ENCODE results near the gene AHCYL2.
A peak's percentile ranks its signal among the peaks of the same experiment; 100 is the strongest.

AHCYL2 gene

DNA sequence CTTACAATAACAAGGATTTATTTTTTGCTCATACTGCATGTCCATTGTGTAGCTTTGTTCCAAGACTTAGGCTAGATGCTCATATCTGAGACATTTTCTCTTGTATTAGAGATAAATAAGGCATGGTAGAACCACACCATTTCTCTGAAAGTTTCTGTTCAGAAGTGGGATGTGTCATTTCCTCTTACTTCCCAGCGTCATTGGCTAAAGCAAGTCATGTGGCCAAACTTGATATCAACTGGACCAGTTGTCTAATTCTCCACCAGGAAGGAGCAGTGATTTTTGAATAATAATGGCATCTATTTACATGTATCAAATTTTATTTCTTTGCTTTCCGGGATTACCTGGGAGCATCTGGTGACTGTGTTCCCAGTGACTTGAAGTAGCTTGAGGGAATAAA lies 38.3 kb downstream of the AHCYL2 start:
- TF ChIP-seq JUND (IDR thresholded peaks at IDR 0.05; ENCODE audit: low read depth) = no peak
- DNase-seq (ENCODE audit: low read depth in 1 of 2, low spot score in 1 of 2) = no peak
- in situ Hi-C loops (cut with HindIII; ENCODE audit: low pct_unique_long_range_greater_than_20kb, low sequenced_read_pairs) = no loop called here

DNA sequence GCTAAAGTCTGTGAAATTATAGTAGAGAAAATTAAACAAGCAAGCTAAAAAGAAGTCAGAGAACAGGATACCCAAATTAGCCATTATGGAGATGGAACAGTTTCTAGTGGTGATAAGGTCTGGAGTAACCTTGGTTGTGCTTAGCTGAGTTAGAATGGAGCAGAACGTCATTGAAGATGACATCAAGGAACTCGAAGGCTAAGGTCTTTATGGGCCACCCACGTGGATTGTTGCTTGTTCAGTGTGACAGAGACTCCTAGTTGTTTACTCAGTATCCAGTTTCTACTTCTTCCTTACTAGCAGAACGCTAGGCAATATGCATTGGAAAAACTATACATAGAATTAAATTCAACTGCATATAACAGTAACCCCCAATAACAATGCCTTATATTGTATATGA lies 39.7 kb downstream of the AHCYL2 start:
- peak in 1 of 2 experiments; percentile 48 for DNase-seq (ENCODE audit: low read depth in 1 of 2, low spot score in 1 of 2)
- in situ Hi-C loops (cut with HindIII; ENCODE audit: low pct_unique_long_range_greater_than_20kb, low sequenced_read_pairs) = no loop called here

DNA sequence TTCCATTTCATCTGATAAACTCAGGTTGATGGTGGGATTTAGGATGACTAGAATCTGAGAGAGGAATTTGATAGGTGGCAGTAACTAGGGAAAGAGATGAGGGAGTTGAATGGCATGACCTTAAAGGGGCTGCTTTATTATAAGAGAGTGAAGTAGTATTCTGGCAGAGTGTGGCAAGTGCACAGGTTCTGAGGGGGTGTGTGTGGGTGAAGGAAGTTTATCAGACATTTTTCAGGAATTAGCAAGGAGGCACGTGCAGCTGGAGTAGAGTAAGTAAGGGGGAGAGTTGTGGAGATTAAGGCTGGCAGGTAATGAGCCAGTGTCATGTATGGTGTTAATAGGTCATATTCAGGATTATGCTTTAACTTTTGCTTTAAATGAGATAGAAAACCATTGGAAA lies 40.5 kb downstream of the AHCYL2 start:
- in situ Hi-C loops (cut with HindIII; ENCODE audit: low pct_unique_long_range_greater_than_20kb, low sequenced_read_pairs) = no loop called here
- no peak for TF ChIP-seq JUND (IDR thresholded peaks at IDR 0.05; ENCODE audit: low read depth)
- no peak for DNase-seq (ENCODE audit: low read depth in 1 of 2, low spot score in 1 of 2)

More for the DNA sequence above, 39.7 kb downstream of the AHCYL2 start:
- no peak for TF ChIP-seq JUND (IDR thresholded peaks at IDR 0.05; ENCODE audit: low read depth)

DNA sequence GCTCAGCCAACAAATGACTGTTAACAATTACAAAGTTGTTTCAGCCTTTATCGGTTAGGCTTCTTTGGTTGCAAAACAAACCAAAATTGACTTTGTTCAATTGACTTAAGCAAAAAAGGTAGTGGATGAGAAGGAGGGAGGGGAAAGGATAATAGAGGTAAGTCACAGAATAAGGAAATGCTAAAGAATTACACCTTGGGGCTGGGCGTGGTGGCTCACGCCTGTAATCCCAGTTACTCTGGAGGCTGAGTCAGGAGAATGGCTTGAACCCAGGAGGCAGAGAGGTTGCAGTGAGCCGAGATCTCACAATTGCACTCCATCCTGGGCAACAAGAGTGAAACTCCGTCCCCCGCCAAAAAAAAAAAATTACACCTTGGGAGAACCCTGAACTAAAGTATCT lies 41.4 kb downstream of the AHCYL2 start:
- in situ Hi-C loops (cut with HindIII; ENCODE audit: low pct_unique_long_range_greater_than_20kb, low sequenced_read_pairs) = no loop called here
- TF ChIP-seq JUND (IDR thresholded peaks at IDR 0.05; ENCODE audit: low read depth) = no peak

DNA sequence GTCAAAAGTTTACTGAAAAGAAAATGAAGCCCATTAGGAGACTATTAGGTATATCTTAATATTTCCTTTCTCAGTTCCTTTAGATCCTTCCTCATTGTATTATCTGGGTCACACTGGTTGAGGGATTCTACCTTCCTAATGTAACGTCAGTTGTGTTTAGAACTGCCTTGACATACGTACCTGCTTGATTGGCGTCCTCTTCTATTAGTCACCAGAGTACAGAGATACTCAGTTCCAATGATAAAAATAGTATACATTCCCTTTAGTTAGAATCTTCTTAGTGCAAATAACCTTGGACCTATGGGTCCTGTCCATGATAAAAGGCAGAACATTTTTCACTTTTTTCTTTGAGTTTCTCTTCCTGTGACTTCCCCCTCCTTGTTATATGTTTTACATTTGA lies 45.2 kb downstream of the AHCYL2 start:
- TF ChIP-seq JUND (IDR thresholded peaks at IDR 0.05; ENCODE audit: low read depth) = no peak

More for the DNA sequence above, 41.4 kb downstream of the AHCYL2 start:
- DNase-seq (ENCODE audit: low read depth in 1 of 2, low spot score in 1 of 2) = no peak

DNA sequence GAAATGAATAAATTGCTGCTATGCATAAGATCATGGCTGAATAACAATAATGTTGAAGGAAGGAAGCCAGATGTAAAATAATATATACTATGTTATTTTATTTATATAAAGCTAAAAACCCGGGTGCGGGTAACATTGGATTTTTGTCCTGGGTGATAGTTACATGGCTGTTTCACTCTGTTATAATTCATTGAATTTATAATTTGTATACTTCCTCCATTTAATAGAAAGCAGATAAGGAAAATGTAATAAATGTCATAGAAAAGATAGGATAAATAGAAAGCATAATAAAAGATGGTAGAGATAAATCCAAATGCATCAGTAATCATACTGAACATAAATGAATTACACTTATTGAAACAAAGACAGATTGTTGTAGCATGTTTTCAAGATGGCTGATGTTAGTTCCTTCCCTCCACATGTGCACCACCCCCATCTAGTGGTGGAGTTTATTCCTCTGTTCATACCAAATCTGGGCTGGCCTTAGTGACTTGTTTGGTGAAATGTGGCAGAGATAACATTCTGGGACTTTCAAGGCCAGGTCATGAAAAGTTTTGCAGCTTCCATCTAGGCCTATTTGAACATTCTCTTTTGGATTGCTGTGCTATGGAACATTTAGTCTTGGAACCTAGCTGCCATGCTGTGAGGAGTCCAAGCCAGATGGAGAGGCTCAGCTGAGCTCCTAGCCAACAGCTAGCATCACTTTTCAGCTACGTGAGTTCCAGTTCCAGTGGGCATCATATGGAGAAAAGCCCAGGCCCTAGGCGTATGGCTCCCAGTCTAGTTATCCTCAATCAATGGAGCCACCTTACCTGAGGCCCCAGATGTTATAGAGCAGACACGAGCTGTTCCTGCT lies 46.9 kb downstream of the AHCYL2 start:
- in situ Hi-C loops (cut with HindIII; ENCODE audit: low pct_unique_long_range_greater_than_20kb, low sequenced_read_pairs) = no loop called here
- TF ChIP-seq JUND (IDR thresholded peaks at IDR 0.05; ENCODE audit: low read depth) = no peak
- DNase-seq (ENCODE audit: low read depth in 1 of 2, low spot score in 1 of 2) = peak in 1 of 2 experiments; percentile 64

More for the DNA sequence above, 45.2 kb downstream of the AHCYL2 start:
- in situ Hi-C loops (cut with HindIII; ENCODE audit: low pct_unique_long_range_greater_than_20kb, low sequenced_read_pairs) = no loop called here
- DNase-seq (ENCODE audit: low read depth in 1 of 2, low spot score in 1 of 2) = no peak

DNA sequence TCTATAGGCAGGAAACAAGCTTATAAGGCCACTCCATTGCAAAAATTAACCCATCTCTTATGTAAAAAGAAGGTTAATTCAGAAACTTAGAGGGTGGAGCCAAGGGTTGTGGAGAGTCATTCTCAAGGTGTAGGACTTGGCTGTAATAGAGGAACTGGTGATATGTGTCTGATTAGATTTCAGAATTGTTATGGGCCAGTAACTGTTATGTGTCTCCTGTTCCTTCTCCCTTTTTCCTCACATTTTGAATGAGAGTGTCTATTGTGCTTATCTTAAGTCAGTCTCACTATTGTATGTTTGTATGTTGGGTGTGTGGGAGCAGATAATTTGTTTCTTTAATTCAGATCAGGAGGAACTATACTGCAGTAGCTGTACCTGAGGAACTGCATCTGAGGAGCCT lies 49.1 kb downstream of the AHCYL2 start:
- no peak for TF ChIP-seq JUND (IDR thresholded peaks at IDR 0.05; ENCODE audit: low read depth)
- in situ Hi-C loops (cut with HindIII; ENCODE audit: low pct_unique_long_range_greater_than_20kb, low sequenced_read_pairs) = no loop called here
- no peak for DNase-seq (ENCODE audit: low read depth in 1 of 2, low spot score in 1 of 2)

DNA sequence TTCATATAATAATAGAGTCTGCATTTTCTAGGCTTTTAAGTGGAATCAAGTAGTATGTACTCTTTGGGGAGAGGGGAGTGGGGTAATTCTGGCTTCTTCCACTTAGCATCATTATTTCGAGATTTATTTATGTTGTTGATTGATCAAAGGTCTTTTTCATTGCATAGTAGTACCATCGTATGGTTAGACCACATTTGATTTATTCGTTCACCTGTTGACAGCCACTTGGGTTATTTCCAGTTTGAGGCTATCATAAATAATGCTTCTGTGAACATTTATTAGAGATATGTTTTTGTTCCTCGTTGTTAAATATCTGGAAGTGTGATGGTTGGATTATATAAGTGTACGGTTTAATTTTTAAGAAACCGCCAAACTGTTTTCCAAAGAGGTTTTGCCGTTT lies 52.8 kb downstream of the AHCYL2 start:
- in situ Hi-C loops (cut with HindIII; ENCODE audit: low pct_unique_long_range_greater_than_20kb, low sequenced_read_pairs) = no loop called here
- no peak for TF ChIP-seq JUND (IDR thresholded peaks at IDR 0.05; ENCODE audit: low read depth)
- DNase-seq (ENCODE audit: low read depth in 1 of 2, low spot score in 1 of 2) = no peak

DNA sequence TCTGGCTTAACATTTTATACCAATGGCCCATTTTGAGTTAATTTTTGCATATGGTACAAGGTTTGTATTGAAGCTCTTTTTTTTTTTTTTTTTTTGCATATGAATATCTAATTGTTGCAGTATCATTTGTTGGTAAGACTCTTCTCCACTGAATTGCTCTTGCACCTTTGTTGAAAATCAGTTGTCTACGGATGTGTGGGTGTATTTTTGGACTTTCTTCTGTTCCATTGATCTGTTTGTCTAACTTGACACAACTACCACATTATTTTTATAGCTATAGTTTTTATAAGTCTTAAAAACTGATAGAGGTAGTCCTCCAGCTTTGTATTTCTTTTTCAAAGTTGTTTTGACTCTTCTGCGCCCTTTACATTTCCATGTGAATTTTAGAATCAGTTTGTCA lies 53.9 kb downstream of the AHCYL2 start:
- no peak for DNase-seq (ENCODE audit: low read depth in 1 of 2, low spot score in 1 of 2)
- TF ChIP-seq JUND (IDR thresholded peaks at IDR 0.05; ENCODE audit: low read depth) = no peak
- in situ Hi-C loops (cut with HindIII; ENCODE audit: low pct_unique_long_range_greater_than_20kb, low sequenced_read_pairs) = no loop called here

DNA sequence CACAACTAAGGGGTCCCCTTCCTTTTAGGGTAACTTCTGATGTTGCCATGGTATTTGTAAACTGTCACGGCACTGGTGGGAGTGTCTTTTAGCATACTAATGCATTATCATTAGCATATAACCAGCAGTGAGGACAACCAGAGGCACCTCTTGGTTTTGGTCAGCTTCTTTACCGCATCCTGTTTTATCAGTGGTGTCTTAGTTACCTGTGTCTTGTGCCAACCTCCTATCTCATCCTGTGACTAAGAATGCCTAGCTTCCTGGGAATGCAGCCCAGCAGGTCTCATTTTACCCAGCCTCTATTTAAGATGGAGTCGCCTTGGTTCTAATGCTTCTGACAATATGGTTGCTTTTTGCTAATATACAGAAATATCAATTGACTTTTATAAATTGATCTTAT lies 54.9 kb downstream of the AHCYL2 start:
- in situ Hi-C loops (cut with HindIII; ENCODE audit: low pct_unique_long_range_greater_than_20kb, low sequenced_read_pairs) = no loop called here
- TF ChIP-seq JUND (IDR thresholded peaks at IDR 0.05; ENCODE audit: low read depth) = no peak
- DNase-seq (ENCODE audit: low read depth in 1 of 2, low spot score in 1 of 2) = no peak

DNA sequence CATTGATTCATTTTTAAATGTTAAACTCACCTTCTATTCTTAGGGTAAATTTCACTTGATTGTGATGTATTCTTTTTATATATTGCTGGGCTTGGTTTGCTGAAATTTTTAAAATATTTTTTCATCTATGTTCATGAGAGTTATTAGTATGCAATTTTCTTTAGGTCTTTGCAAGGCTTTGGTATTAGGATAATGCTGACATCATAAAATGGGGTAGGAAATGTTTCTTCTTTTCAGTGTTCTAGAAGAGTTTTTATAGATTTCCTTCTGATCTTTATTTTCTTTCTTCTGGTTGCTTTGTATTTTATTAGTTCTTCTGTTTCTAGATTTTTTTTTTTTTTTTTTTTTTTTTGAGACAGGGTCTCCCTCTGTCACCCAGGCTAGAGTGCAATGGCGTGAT lies 56.3 kb downstream of the AHCYL2 start:
- TF ChIP-seq JUND (IDR thresholded peaks at IDR 0.05; ENCODE audit: low read depth) = no peak
- DNase-seq (ENCODE audit: low read depth in 1 of 2, low spot score in 1 of 2) = no peak
- in situ Hi-C loops (cut with HindIII; ENCODE audit: low pct_unique_long_range_greater_than_20kb, low sequenced_read_pairs) = no loop called here

DNA sequence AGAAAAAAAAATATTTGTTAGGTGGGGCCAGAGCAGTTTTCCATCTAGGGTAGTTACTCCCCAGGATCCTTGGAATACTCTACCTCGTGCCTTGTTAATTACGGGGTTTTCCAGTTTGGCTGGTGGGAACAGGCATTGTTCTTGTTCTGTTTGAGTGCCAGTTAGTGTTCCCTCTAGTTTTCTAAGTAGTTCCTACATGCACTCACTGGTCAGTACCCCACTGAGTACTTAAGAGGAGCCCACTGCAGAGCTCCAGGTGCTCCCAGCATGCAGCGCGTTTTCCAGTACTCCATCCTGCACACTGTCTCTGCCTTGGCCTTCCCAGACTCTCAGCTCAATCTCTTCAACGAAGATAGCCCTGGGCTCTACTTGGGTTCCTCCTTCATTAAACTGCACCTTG lies 58.0 kb downstream of the AHCYL2 start:
- in situ Hi-C loops (cut with HindIII; ENCODE audit: low pct_unique_long_range_greater_than_20kb, low sequenced_read_pairs) = no loop called here
- DNase-seq (ENCODE audit: low read depth in 1 of 2, low spot score in 1 of 2) = no peak
- no peak for TF ChIP-seq JUND (IDR thresholded peaks at IDR 0.05; ENCODE audit: low read depth)

DNA sequence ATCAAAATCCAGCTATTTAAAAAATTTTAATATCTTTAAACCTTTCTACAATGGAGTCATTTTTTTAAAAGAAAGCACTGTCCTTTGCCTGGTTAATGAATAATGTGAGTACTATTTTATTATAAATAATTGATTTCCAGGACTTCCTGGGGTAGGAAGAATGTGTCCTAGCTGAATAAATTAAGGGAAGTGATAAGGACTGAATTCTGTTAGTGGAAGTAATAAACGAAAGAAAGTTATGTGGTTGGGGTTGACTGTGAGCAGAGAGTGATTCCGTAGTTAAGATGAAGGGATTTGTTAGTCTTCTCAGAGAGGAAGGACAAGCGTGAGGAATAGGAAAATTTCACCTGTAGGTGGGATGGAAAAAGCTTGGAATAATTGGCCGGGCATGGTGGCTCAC lies 59.1 kb downstream of the AHCYL2 start:
- DNase-seq (ENCODE audit: low read depth in 1 of 2, low spot score in 1 of 2) = no peak
- in situ Hi-C loops (cut with HindIII; ENCODE audit: low pct_unique_long_range_greater_than_20kb, low sequenced_read_pairs) = no loop called here
- TF ChIP-seq JUND (IDR thresholded peaks at IDR 0.05; ENCODE audit: low read depth) = no peak

DNA sequence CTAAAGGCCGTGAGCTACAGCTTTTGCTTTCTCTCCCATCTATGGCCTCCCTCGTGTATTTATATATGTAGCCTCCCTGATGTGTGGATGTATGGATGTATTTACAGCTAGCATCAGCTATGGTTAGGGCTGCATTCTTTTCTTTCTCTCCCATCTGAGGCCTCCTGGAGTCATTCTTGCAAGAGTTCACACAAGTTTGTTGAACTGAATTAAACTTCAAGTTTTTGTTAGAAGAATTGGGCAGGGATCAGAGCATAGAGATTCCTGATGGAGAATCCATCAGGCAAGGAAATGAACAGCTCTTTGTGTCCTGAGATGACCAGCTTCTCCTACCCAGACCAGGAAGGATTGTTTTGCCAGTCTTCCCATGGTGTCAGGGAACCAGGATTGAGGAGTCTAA lies 60.3 kb downstream of the AHCYL2 start:
- TF ChIP-seq JUND (IDR thresholded peaks at IDR 0.05; ENCODE audit: low read depth) = no peak
- DNase-seq (ENCODE audit: low read depth in 1 of 2, low spot score in 1 of 2) = no peak
- in situ Hi-C loops (cut with HindIII; ENCODE audit: low pct_unique_long_range_greater_than_20kb, low sequenced_read_pairs) = no loop called here
